Stimulated activated CD4-positive, alpha-beta T cell treated with anti-CD3 and anti-CD28 coated beads, Interleukin-1b, Interleukin-23, amount 100 ng/mL, for 48 hours (primary cell): ENCODE data around the gene ZNF563.
"Not testable (repeated sequence)": the region's sequence is repeated elsewhere in the genome, so short reads cannot be mapped to it uniquely, and the experiment has no call there.

Source experiments
- DNase-seq: peaks from one replicate; pipeline ENCODE4 v3.0.0-alpha.2; 2020

ZNF563 gene

GRCh38 chr19:12333162-12334159 is at the start of gene ZNF563:
TSS of gene ZNF563 (minus strand) at chr19:12333633. CDS start at chr19:12333482, 151 bp downstream.
- DNase-seq = peak; percentile 99

GRCh38 chr19:12380444-12380737 is 47.0 kb upstream of the ZNF563 start:
- DNase-seq = no peak

- no peak for DNase-seq
Measured at GRCh38 chr19:12379732-12380443, 46.5 kb upstream of the ZNF563 start.

- DNase-seq = no peak
Measured at GRCh38 chr19:12374026-12374425, 40.6 kb upstream of the ZNF563 start.

- DNase-seq = peak; percentile 92
Measured at GRCh38 chr19:12365236-12366162, 32.1 kb upstream of the ZNF563 start, which contains the start of gene ZNF442. TSS of gene ZNF442 (minus strand) at chr19:12365683. CDS start at chr19:12363631, 2,052 bp downstream.

GRCh38 chr19:12364391-12365235 is 31.2 kb upstream of the ZNF563 start:
- no peak for DNase-seq

- not testable (repeated sequence) for DNase-seq
Measured at GRCh38 chr19:12362236-12362635, 28.8 kb upstream of the ZNF563 start.

- no peak for DNase-seq
Measured at GRCh38 chr19:12353375-12353774, 19.9 kb upstream of the ZNF563 start.

GRCh38 chr19:12350890-12351197 is 17.4 kb upstream of the ZNF563 start:
- DNase-seq = no peak

GRCh38 chr19:12350185-12350889 is 16.9 kb upstream of the ZNF563 start:
- DNase-seq = no peak

GRCh38 chr19:12346896-12347295 is 13.5 kb upstream of the ZNF563 start:
- no peak for DNase-seq

- DNase-seq = no peak
Measured at GRCh38 chr19:12345197-12345596, 11.8 kb upstream of the ZNF563 start.

GRCh38 chr19:12331211-12331941 is 2.1 kb downstream of the ZNF563 start:
- peak; percentile 89 for DNase-seq

- no peak for DNase-seq
Measured at GRCh38 chr19:12330340-12330739, 3.1 kb downstream of the ZNF563 start.

- DNase-seq = no peak
Measured at GRCh38 chr19:12325690-12326089, 7.7 kb downstream of the ZNF563 start.

- DNase-seq = no peak
Measured at GRCh38 chr19:12318782-12319413, 14.5 kb downstream of the ZNF563 start.

- DNase-seq = no peak
Measured at GRCh38 chr19:12314553-12314952, 18.9 kb downstream of the ZNF563 start.

GRCh38 chr19:12308891-12309290 is 24.5 kb downstream of the ZNF563 start:
- DNase-seq = not testable (repeated sequence)

- DNase-seq = no peak
Measured at GRCh38 chr19:12295191-12295590, 38.2 kb downstream of the ZNF563 start.
